Esophagus squamous epithelium (tissue), 5 donors: ENCODE measurements around the gene ARVCF. TPM values are rescaled to one million over a fixed set of nuclear protein-coding genes. Genes with fewer than 3 reads are reported as not detected.

Experiments
- DNase-seq: peaks from one replicate; lab custom pipeline; 2025; lab: John Stamatoyannopoulos, UW
- H3K27ac ChIP-seq, 4 donors: fragments of 200-600 bp; sonication (generic); one replicate each; pipeline ENCODE4 v1.5.1; 2016 to 2019; ENCODE audit warnings: mild to moderate bottlenecking in 1 of 4
- H3K27me3 ChIP-seq, 4 donors: fragments of 200-600 bp; sonication (generic); 1 replicate in 3 of 4; 2 replicates in 1 of 4; pipeline versions ENCODE4 v1.5.1 to v1.6.0; 2017 to 2021; ENCODE audit warnings: antibody characterized with exemption in 1 of 4
- H3K36me3 ChIP-seq, 3 donors: fragments of 200-600 bp; sonication (generic); one replicate each; pipeline ENCODE4 v1.5.1; 2016 to 2019
- H3K4me1 ChIP-seq, 3 donors: fragments of 200-600 bp; sonication (generic); one replicate each; pipeline ENCODE4 v1.5.1; 2017 to 2019
- H3K4me3 ChIP-seq, 4 donors: fragments of 200-600 bp; sonication (generic); 1 replicate in 3 of 4; 2 replicates in 1 of 4; pipeline ENCODE4 v1.5.1; 2016 to 2019; ENCODE audit warnings: mild to moderate bottlenecking in 2 of 4, moderate library complexity in 1 of 4
- H3K9me3 ChIP-seq, 3 donors: fragments of 200-600 bp; sonication (generic); one replicate each; pipeline ENCODE4 v1.5.1; 2016 to 2019
- CTCF ChIP-seq, 6 experiments: fragments of 450-650 bp in 4 of 6; fragments of 200-600 bp in 2 of 6; sonication (generic) in 2 of 6; IDR thresholded peaks; one replicate each; pipeline ENCODE4 v1.5.1; 2016 to 2019; ENCODE audit warnings: antibody characterized with exemption in 6 of 6, mild to moderate bottlenecking in 4 of 6, moderate library complexity in 4 of 6
- POLR2A ChIP-seq, 4 donors: fragments of 450-650 bp; IDR thresholded peaks; one replicate each; pipeline ENCODE4 v1.6.1; 2017; ENCODE audit warnings: antibody characterized with exemption in 4 of 4, mild to moderate bottlenecking in 4 of 4, moderate library complexity in 3 of 4
- WGBS, 2 donors: methylation state at CpG; one replicate each; pipeline ENCODE4 v1.1.5; 2018; 5-methylcytosine and 5-hydroxymethylcytosine counted together
- intact Hi-C: fragments of 100-400 bp; cut with DNase I; formaldehyde crosslinking; loops from one replicate; pipeline ENCODE4 v1.15.0; 2022
- total RNA-seq, 4 donors: library from RNA; depleted of rRNA; stranded (reverse); fragments of >200 nt; gene quantifications; one replicate each; pipeline ENCODE4 v1.1.0, GENCODE V29; 2016
- donor health status: DM: yes; HTN: yes; CAD: no.

The ARVCF gene
- total RNA-seq, 4 donors from 2014 or later: 3.1 to 10.9 (median 7.1) TPM

- Histone ChIP-seq H3K27me3 (no peaks in the 10 kb centered on the region), H3K27ac (no peak overlapping the region), H3K4me3 (no peak overlapping the region), H3K36me3 (no peaks in the 10 kb centered on the region), H3K4me1 (peaks cover 0 to 25% (median 13%) of the 10 kb centered on the region in 3 donors), H3K9me3 (peaks cover 0 to 5% (median 0%) of the 10 kb centered on the region in 3 donors)
- TF ChIP-seq POLR2A (IDR thresholded peaks at IDR 0.05) (no peak), CTCF (IDR thresholded peaks at IDR 0.05) (no peak)
- intact Hi-C loops: no loop called here
- no peak for DNase-seq
- 77 to 94% methylated on average over 2 to 6 of the region's 8 CpGs for WGBS, 2 donors
These were observed 17.4 kb downstream of the ARVCF start for GRCh38 chr22:19998991-19999820.

- intact Hi-C loops: no loop called here
- Histone ChIP-seq H3K4me3 (no peak overlapping the region), H3K36me3 (no peaks in the 10 kb centered on the region), H3K9me3 (peaks cover 0 to 2% (median 0%) of the 10 kb centered on the region in 3 donors), H3K27ac (peak overlapping the region in 1 of 4 donors; percentile 14), H3K27me3 (no peaks in the 10 kb centered on the region), H3K4me1 (peaks cover 0 to 25% (median 13%) of the 10 kb centered on the region in 3 donors)
- DNase-seq: no peak
- TF ChIP-seq POLR2A (IDR thresholded peaks at IDR 0.05) (no peak), CTCF (IDR thresholded peaks at IDR 0.05) (no peak)
- 93 to 100% methylated on average over 1 to 5 of the region's 16 CpGs for WGBS, 2 donors
These were observed 18.2 kb downstream of the ARVCF start for GRCh38 chr22:19998232-19998951.

GRCh38 chr22:19997561-19998231, 18.9 kb downstream of the ARVCF start:
- Histone ChIP-seq H3K27ac (no peak overlapping the region), H3K9me3 (no peaks in the 10 kb centered on the region), H3K4me1 (peaks cover 0 to 29% (median 13%) of the 10 kb centered on the region in 3 donors), H3K36me3 (no peaks in the 10 kb centered on the region), H3K27me3 (no peaks in the 10 kb centered on the region), H3K4me3 (no peak overlapping the region)
- DNase-seq: no peak
- TF ChIP-seq CTCF (IDR thresholded peaks at IDR 0.05) (no peak), POLR2A (IDR thresholded peaks at IDR 0.05) (no peak)
- intact Hi-C loops: no loop called here
- WGBS, 2 donors: 60 to 93% methylated on average over 2 to 3 of the region's 19 CpGs

GRCh38 chr22:19996694-19997384, 19.8 kb downstream of the ARVCF start:
- 63 to 77% methylated on average over 5 to 10 of the region's 12 CpGs for WGBS, 2 donors
- Histone ChIP-seq H3K4me1 (peaks cover 0 to 34% (median 16%) of the 10 kb centered on the region in 3 donors), H3K9me3 (no peaks in the 10 kb centered on the region), H3K36me3 (no peaks in the 10 kb centered on the region), H3K27me3 (no peaks in the 10 kb centered on the region), H3K4me3 (no peak overlapping the region), H3K27ac (no peak overlapping the region)
- intact Hi-C loops: no loop called here
- TF ChIP-seq POLR2A (IDR thresholded peaks at IDR 0.05) (no peak), CTCF (IDR thresholded peaks at IDR 0.05) (no peak)
- no peak for DNase-seq
